ENCODE measurements around the gene OR13A1.
"Not testable (repeated sequence)": the region's sequence is repeated elsewhere in the genome, so short reads cannot be mapped to it uniquely, and the experiment has no call there.

DNA sequence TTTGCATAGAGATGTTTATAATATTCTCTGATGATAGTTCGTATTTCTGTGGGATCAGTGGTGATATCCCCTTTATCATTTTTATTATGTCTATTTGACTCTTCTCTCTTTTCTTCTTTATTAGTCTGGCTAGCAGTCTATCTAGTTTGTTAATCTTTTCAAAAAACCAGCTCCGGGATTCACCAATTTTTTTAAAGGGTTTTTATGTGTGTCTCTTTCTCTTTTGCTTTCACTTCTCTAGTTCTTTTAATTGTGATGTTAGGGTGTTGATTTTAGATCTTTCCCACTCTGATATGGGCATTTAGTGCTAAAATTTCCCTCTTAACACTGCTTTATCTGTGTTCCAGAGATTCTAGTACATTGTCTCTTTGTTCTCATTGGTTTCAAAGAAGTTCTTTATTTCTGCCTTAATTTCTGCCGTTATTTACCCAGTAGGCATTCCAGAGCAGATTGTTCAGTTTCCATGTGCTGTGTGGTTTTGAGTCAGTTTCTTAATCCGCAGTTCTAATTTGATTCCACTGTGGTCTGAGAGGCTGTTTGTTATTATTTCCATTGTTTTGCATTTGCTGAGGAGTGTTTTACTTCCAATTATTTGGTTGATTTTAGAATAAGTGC lies 17.0 kb downstream of the OR13A1 start:
- TF ChIP-seq, protein P1, sequence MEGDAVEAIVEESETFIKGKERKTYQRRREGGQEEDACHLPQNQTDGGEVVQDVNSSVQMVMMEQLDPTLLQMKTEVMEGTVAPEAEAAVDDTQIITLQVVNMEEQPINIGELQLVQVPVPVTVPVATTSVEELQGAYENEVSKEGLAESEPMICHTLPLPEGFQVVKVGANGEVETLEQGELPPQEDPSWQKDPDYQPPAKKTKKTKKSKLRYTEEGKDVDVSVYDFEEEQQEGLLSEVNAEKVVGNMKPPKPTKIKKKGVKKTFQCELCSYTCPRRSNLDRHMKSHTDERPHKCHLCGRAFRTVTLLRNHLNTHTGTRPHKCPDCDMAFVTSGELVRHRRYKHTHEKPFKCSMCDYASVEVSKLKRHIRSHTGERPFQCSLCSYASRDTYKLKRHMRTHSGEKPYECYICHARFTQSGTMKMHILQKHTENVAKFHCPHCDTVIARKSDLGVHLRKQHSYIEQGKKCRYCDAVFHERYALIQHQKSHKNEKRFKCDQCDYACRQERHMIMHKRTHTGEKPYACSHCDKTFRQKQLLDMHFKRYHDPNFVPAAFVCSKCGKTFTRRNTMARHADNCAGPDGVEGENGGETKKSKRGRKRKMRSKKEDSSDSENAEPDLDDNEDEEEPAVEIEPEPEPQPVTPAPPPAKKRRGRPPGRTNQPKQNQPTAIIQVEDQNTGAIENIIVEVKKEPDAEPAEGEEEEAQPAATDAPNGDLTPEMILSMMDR (IDR thresholded peaks at IDR 0.05; ENCODE audit: insufficient read depth, low read length): not testable (repeated sequence)
- TF ChIP-seq, protein P2, sequence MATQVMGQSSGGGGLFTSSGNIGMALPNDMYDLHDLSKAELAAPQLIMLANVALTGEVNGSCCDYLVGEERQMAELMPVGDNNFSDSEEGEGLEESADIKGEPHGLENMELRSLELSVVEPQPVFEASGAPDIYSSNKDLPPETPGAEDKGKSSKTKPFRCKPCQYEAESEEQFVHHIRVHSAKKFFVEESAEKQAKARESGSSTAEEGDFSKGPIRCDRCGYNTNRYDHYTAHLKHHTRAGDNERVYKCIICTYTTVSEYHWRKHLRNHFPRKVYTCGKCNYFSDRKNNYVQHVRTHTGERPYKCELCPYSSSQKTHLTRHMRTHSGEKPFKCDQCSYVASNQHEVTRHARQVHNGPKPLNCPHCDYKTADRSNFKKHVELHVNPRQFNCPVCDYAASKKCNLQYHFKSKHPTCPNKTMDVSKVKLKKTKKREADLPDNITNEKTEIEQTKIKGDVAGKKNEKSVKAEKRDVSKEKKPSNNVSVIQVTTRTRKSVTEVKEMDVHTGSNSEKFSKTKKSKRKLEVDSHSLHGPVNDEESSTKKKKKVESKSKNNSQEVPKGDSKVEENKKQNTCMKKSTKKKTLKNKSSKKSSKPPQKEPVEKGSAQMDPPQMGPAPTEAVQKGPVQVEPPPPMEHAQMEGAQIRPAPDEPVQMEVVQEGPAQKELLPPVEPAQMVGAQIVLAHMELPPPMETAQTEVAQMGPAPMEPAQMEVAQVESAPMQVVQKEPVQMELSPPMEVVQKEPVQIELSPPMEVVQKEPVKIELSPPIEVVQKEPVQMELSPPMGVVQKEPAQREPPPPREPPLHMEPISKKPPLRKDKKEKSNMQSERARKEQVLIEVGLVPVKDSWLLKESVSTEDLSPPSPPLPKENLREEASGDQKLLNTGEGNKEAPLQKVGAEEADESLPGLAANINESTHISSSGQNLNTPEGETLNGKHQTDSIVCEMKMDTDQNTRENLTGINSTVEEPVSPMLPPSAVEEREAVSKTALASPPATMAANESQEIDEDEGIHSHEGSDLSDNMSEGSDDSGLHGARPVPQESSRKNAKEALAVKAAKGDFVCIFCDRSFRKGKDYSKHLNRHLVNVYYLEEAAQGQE (IDR thresholded peaks at IDR 0.05; ENCODE audit: insufficient replicate concordance, low read depth): not testable (repeated sequence)
- not testable (repeated sequence) for TF ChIP-seq POLR2AphosphoS5 (IDR thresholded peaks at IDR 0.05; ENCODE audit: low read depth)

Data from HL-60 (cell line).